AG04450 (cell line): Measurements from ENCODE around the gene XKR7. TPM values are rescaled to one million over a fixed set of nuclear protein-coding genes. Genes with fewer than 3 reads are reported as not detected.

Source experiments
- CTCF ChIA-PET: fragments of 300-600, 350-600 bp; formaldehyde crosslinking; extraction: SDS; loops from one replicate; lab custom pipeline; 2022; ENCODE audit warnings: antibody characterized with exemption, inconsistent platforms; lab: Charles Lee
- POLR2A ChIA-PET: fragments of 350-600 bp; formaldehyde crosslinking; extraction: SDS; loops from one replicate; lab custom pipeline; 2021; ENCODE audit warnings: antibody characterized with exemption, inconsistent platforms; lab: Yijun Ruan, JAX
- DNase-seq: peaks from one replicate; pipeline ENCODE4 v3.0.0-alpha.2; 2011; ENCODE audit warnings: low read depth, low spot score
- H3K27ac ChIP-seq: one replicate; pipeline ENCODE4 v1.5.1; 2012; ENCODE audit warnings: low read depth, low read length, control low read depth
- H3K27me3 ChIP-seq: one replicate; pipeline ENCODE4 v1.6.0; 2012; ENCODE audit warnings: low read length; ENCODE audit not compliant: control insufficient read depth, insufficient read depth
- H3K4me3 ChIP-seq: 2 replicates; pipeline ENCODE4 v1.5.1; 2011; ENCODE audit warnings: mild to moderate bottlenecking, low read depth, low read length, control low read depth
- H3K9me3 ChIP-seq: 2 replicates; pipeline ENCODE4 v1.5.1; 2012; ENCODE audit warnings: low read length; ENCODE audit not compliant: control insufficient read depth, insufficient read depth
- CTCF ChIP-seq: IDR thresholded peaks from 2 replicates; pipeline ENCODE4 v1.5.1; 2011; ENCODE audit warnings: low read depth, low read length, control low read depth, inconsistent platforms
- polyA plus RNA-seq: library from polyadenylated mRNA; depleted of rRNA; stranded (reverse); fragments of >200 nt; gene quantifications from 2 replicates; pipeline ENCODE4 v1.2.3, GENCODE V29; 2011

Gene XKR7
- polyA plus RNA-seq, 1 experiment: not detected

- H3K27me3 ChIP-seq: peaks cover 24% of the 10 kb centered on the region
- CTCF ChIA-PET: no interaction called here
- no peaks in the 10 kb centered on the region for H3K9me3 ChIP-seq
- POLR2A ChIA-PET: no interaction called here
- no peak overlapping the region for H3K4me3 ChIP-seq
- no peak overlapping the region for H3K27ac ChIP-seq
- no peak for TF ChIP-seq CTCF
- no peak for DNase-seq
These were observed 37.0 kb downstream of the XKR7 start for GRCh38 chr20:32004963-32005362.

DNA sequence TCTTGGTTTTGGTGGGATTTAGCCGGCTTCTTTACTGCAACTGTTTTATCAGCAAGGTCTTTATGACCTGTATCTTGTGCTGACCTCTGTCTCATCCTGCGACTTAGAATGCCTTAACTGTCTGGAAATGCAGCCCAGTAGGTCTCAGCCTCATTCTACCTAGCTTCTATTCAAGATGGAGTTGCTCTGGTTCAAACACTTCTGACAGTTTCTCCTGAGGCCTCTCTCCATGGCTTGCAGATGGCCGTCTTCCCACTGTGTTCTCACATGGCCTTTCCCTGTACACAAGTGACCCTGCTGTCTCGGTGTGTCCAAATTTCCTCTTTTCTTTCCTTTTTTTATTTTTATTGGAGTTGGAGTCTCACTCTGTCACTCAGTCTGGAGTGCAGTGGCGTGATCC, 38.1 kb downstream of the XKR7 start:
- H3K27me3 ChIP-seq: peaks cover 24% of the 10 kb centered on the region
- POLR2A ChIA-PET: no interaction called here
- DNase-seq: no peak
- no peak overlapping the region for H3K27ac ChIP-seq
- no peak overlapping the region for H3K4me3 ChIP-seq
- TF ChIP-seq CTCF: no peak
- H3K9me3 ChIP-seq: no peaks in the 10 kb centered on the region
- CTCF ChIA-PET: interaction anchor here (0.6 kb wide), 1 partner anchor 79 kb away, joined by 8 read pairs; no protein-coding TSS in a partner anchor

GRCh38 chr20:32006841-32007786, 39.2 kb downstream of the XKR7 start:
- ChIA-PET CTCF (interaction anchor here (0.6 to 0.9 kb wide), 2 partner anchors 24 kb away, joined by 3 read pairs; no protein-coding TSS in a partner anchor), POLR2A (no interaction called here)
- H3K9me3 ChIP-seq: no peaks in the 10 kb centered on the region
- no peak overlapping the region for H3K27ac ChIP-seq
- H3K27me3 ChIP-seq: peaks cover 25% of the 10 kb centered on the region
- H3K4me3 ChIP-seq: no peak overlapping the region
- TF ChIP-seq CTCF: no peak
- no peak for DNase-seq

DNA sequence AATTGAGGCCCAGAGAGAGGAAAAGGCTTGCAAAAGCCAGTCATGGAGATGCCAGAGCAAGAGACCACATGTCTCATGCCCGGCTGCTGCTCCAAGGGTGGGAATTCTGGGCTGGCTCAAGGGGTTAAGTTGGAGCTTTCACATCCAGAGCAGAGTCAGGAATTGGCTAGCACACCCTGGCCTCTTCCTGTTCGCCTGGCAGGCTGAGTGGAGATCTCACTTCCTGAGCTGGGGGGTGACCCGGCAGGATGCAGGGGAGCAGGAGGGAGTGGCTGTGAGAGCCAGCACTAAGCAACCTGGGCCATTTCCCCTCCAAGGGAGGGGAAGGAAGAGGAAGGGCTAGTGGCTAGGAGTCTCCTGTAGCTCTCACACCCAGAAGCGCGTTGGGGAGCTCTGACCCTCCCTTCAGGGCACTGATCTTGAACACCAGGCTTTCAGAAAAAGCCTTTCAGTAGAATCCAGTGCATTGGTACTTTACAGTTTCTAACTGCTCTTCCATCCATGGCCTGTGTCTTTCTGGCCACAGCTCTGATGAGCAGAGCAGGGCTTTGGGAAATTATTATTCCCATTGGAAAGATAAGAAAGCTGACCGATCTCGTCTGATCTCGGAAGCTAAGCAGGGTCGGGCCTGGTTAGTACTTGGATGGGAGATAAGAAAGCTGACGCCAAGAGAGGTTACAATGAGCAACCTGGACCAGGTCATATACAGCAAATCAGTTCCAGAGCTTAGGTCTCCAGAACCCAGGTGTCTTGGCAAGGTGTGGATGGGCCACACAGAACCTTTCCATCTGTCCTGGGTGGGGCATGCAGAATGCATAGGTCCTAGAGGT, 40.1 kb downstream of the XKR7 start:
- H3K9me3 ChIP-seq: no peaks in the 10 kb centered on the region
- DNase-seq: no peak
- no peak overlapping the region for H3K27ac ChIP-seq
- TF ChIP-seq CTCF: no peak
- POLR2A ChIA-PET: no interaction called here
- CTCF ChIA-PET: interaction anchor here (0.9 kb wide), 1 partner anchor 23 kb away, joined by 3 read pairs; no protein-coding TSS in a partner anchor
- H3K27me3 ChIP-seq: peaks cover 23% of the 10 kb centered on the region
- no peak overlapping the region for H3K4me3 ChIP-seq
